GM18858 (cell line): ENCODE measurements around the gene TXLNB.

Experiments used
- ATAC-seq: cut with Tn5 transposase; IDR thresholded peaks from one replicate; pipeline ENCODE4 v1.9.1; 2021; ENCODE audit not compliant: unreplicated experiment

TXLNB gene

DNA sequence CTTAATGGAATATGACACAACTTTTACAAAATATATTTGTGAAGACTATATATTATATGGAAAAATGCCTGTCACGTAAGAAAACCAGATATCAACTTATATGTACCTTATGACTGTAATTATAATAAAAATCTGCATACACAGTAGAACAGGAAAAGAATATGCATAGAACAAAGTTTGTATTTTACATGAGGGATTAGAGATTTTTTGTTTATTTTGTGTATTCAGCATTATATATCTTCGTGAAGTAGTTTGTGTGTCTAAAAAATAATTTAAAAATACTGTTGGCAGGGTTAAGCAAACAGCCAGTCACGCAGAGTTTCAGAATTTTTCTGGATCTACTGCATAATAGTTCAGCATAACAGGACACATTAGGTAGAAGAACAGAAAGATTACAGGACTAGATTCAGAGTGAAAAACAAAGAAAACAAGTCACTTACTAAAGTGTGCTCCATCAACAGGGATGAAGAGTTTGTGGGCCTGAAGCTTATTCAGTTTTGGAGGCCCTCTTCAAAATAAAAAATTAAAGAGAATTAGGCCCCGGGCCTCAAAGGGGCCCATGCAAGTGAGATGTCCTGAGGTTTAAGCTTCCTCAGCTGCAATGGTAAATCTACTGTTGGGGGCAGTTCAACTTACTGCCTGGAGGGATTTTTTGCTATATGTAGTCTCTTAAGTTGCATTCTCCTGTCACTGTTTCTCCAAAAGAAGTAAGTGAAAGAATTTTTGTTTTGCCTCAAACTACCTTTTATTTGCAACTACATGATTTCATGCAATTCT is 16.3 kb downstream of the TXLNB start:
- no peak for ATAC-seq

- peak; percentile 85 for ATAC-seq
Observed at GRCh38 chr6:139271056-139271455, 20.7 kb downstream of the TXLNB start.

DNA sequence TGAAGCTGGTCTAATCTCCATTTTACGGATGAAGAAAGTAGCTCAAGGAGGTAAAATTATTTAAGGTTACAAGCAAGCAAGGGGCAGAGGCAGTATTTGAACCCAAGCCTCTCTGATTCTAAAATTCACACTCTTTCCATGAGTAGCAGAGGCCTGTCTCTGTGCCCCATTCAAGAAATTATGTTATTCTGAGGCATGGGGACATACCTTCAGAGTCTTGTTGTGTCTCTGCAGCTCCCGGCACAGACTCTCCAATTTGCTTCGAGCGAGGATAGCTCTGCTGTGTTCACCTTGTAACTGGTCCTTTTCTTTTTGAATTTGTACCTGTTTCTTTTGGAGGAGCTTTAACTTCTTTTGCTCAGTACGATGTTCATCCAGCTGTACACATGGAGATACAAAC is 21.5 kb downstream of the TXLNB start:
- no peak for ATAC-seq

GRCh38 chr6:139265512-139266190 is 26.1 kb downstream of the TXLNB start:
- no peak for ATAC-seq

- ATAC-seq = peak; percentile 95
Observed at GRCh38 chr6:139262519-139263300, 29.1 kb downstream of the TXLNB start.

GRCh38 chr6:139257821-139258398 is 33.9 kb downstream of the TXLNB start:
- no peak for ATAC-seq

- no peak for ATAC-seq
Observed at GRCh38 chr6:139257291-139257690, 34.5 kb downstream of the TXLNB start.

DNA sequence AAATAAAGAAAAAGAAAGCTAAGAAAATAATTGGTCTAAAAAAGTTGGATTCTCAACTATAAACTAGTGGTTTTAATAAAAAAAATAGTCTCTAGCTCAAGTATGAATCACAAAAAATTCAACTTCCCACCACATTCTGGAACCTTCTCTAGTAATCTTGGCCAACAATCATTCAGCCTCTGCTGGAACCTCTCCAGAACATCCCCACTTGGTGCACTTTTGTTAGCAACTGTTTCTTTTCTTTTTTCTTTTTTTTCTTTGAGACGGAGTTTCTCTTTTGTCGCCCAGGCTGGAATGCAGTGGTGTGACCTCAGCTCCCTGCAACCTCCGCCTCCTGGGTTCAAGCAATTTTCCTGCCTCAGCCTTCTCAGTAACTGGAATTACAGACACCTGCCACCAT is 35.7 kb downstream of the TXLNB start:
- no peak for ATAC-seq

DNA sequence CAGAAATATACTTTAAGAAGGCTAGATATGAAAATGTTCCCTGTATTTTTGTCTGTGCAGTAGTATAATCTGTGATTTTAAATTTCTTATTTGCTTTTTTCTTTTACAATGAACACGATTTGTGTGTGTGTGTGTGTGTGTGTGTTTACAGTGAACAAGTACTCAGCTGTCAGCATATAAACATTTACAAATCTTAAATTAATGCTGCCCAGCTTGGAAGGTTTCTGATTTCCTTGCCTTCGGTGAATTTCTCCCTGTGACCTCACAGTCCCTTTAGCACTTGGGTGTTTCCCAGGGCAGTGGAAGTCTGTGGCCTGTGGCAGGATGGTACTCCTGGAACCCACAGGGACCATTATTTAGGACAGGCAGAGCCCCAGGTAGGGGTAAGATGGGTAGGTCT is 37.6 kb downstream of the TXLNB start:
- ATAC-seq = no peak

- no peak for ATAC-seq
Observed at GRCh38 chr6:139253656-139254055, 38.1 kb downstream of the TXLNB start.

DNA sequence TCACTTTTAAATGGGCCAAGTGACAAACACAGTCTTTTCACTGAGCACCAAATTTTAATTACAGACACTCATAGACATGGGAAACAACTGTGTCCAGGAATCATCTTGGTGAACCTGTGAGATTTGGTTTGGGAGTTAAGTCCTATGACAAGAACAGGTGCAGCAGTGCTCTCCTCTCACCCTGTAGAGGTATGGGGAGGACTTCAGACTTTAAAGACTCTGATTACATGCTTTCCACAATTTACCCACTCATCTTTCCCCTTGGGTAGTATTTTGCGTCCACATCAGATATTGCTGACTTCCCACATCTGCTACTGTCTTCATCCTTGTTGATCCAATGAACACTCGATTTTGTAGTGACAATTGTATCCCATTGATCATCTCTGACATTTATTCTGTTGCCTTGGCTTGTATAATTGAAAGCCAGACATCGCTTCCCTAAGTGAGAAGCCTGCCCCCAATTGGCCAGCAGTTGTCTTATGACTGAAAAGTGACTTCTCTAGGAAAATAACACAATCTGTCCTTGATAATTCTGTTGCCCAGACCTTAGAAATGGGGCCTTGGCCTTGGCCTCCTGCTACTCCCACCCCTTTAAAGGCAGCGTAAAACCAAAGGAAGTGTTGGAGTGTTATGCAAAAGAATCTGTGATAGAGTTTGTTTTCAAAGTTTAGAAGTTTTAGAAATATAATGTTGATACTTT is 40.0 kb downstream of the TXLNB start:
- no peak for ATAC-seq

- ATAC-seq = peak; percentile 27
Observed at GRCh38 chr6:139251045-139251690, 40.6 kb downstream of the TXLNB start.

DNA sequence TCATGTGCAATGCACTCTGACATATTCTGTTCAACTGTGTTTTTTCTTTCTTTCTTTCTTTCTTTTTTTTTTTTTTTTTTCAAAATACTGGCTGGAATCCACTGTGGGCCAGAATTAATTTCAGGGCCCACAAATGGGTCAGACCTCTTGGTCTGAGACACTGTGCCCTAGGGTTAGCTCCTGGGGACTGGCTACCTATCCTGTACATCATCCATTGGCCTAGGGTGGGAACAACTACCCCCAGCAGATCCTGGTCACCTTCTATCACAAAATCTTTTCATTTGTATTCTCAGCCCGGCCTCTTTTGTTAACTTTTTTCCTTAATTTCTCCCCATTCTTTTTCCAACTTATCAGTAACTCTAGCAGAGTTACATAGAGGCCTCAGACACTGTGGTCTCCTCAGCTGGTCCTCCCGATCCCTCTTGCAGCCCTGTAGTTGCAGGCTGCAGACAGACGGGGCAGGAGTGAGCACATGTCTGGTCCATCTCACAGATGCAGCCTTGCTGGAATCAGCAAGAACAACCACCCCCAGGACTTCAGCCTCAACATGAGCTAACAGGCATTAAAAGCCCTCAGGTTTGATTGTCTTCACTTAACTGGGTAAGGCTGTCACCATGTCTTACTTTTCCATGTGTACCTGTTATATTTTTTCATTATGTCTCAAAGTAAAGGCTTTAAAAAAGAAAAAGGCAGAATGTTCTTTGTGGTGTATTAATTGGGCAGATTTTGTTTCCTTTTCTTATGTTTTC is 41.3 kb downstream of the TXLNB start:
- peak; percentile 96 for ATAC-seq

- ATAC-seq = no peak
Observed at GRCh38 chr6:139249395-139249794, 42.4 kb downstream of the TXLNB start.

DNA sequence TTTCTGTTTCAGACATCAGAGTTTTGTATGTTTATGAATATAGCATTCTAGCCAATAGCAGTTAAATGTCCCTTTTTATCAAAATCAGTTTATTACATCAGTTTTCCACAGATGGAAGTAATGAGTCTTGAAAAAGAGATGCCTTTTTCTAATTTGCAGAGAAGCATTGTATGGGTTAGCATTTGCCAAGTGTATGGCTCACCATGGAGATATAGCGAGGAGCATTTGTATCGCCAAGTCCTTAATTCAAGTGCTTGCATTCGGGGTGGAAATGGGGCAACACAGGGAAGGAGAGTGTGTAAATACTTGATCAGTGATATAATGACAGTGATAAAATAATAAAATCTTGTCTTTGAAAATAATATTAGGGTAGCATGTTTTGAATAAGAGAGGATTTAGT is 42.9 kb downstream of the TXLNB start:
- ATAC-seq = no peak

DNA sequence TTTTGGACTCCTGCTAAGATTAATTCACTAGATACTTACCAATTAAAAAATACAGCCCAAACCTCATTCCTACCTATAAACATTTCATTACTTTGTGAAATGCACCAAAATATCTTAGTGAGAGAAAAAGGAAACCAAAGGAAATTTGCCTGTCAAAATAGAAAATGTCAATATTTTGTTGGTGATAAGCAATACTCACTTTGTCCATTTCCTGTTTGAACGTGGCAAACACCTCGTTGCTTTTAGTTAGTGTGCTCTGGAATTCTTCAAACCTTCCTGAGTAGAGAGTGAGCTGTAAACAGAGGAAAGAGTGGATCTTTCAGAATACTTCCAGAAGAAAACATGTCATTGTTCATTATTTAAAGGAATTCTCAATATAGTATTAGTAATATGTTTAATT is 44.2 kb downstream of the TXLNB start:
- no peak for ATAC-seq

GRCh38 chr6:139243536-139243935 is 48.3 kb downstream of the TXLNB start:
- no peak for ATAC-seq

- no peak for ATAC-seq
Observed at GRCh38 chr6:139242457-139243240, 49.1 kb downstream of the TXLNB start.
